Stomach smooth muscle (tissue), 2 donors: Measurements from ENCODE around the gene ADARB1.

ENCODE experiments used
- H3K27ac ChIP-seq: one replicate; pipeline ENCODE4 v1.7.0; 2013; ENCODE audit warnings: mild to moderate bottlenecking, low read length, inconsistent platforms
- H3K27me3 ChIP-seq, 2 donors: one replicate each; pipeline ENCODE4 v1.7.0; 2013; ENCODE audit warnings: low read length in 2 of 2; ENCODE audit not compliant: insufficient read depth in 2 of 2, control insufficient read depth in 1 of 2
- H3K36me3 ChIP-seq, 2 donors: one replicate each; pipeline ENCODE4 v1.7.0; 2013; ENCODE audit warnings: low read length in 2 of 2; ENCODE audit not compliant: control insufficient read depth in 2 of 2, insufficient read depth in 2 of 2
- H3K4me1 ChIP-seq: one replicate; pipeline ENCODE4 v1.7.0; 2013; ENCODE audit warnings: low read length; ENCODE audit not compliant: control insufficient read depth, insufficient read depth
- H3K4me3 ChIP-seq, 2 donors: one replicate each; pipeline ENCODE4 v1.7.0; 2013; ENCODE audit warnings: low read length in 2 of 2
- H3K9ac ChIP-seq, 2 donors: one replicate each; pipeline ENCODE4 v1.7.0; 2013; ENCODE audit warnings: low read length in 2 of 2, mild to moderate bottlenecking in 1 of 2
- H3K9me3 ChIP-seq, 2 donors: one replicate each; pipeline ENCODE4 v1.7.0; 2013; ENCODE audit warnings: low read length in 2 of 2; ENCODE audit not compliant: control insufficient read depth in 2 of 2
- donor health status: healthy.
- donor health status: Pancreatic carcinoma.

ADARB1 gene

DNA sequence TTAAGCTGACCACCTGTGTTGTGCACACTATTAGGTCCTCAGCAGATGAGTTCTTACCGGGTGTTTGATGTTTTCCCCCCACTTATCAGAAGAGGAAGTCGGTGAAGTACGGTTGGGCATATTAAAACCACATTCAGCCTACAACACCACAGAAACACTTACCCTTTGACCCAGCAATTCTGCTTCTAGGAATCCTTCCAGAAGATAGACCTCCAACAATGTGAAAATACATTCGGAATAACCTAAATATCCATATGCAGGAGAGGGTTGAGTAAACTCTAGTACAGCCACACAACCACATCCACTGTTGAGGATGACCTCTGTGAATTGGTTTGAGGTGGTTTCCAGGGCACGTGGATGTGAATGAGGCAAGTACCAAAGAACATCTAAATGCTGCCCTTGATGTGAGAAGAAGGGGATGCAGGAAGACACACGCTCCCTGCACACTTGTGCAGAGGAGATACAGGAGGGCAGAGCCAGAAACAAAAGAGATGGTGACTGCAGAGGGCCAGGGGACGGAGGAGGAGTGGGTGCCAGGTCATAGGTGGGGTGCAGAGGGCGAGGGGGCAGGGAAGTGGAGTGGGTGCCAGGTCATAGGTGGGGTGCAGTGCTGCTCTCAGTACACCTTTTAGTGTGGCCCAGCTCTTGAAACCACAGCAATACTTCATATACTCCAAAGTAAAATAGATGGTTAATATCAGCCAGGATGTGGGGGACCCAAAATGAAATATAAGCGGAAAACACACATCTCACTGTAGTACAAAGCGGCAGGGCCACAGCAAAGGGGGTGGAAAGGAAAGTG lies 12.8 kb downstream of the ADARB1 start:
- no peak overlapping the region for H3K27ac ChIP-seq
- no peaks in the 10 kb centered on the region for H3K9me3 ChIP-seq
- peaks cover 44% of the 10 kb centered on the region for H3K4me1 ChIP-seq
- H3K4me3 ChIP-seq = no peak overlapping the region
- H3K27me3 ChIP-seq = no peaks in the 10 kb centered on the region
- H3K36me3 ChIP-seq = peaks cover 0 to 2% of the 10 kb centered on the region in 2 donors
- no peak overlapping the region for H3K9ac ChIP-seq

DNA sequence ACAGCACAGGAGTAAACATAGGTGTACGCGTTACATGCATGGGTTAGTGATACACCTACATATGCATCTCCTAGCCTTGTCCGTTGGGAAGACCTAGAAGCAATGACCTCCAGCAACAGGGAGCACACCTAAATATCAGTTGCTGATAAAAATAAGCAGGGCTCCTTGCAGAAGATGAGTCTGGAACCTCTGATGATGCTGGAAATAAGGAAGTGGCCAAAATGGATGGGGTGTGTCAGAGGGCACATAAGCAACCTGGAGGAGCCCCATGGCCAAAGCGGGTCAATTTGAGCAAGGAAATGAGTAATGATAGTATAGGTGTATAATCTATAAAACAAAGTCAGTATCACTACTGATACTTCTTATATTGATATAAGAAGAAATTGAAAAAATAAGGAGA lies 13.7 kb downstream of the ADARB1 start:
- peaks cover 44% of the 10 kb centered on the region for H3K4me1 ChIP-seq
- H3K9ac ChIP-seq = no peak overlapping the region
- no peaks in the 10 kb centered on the region for H3K9me3 ChIP-seq
- H3K27me3 ChIP-seq = no peaks in the 10 kb centered on the region
- H3K4me3 ChIP-seq = no peak overlapping the region
- H3K36me3 ChIP-seq = peaks cover 0 to 2% of the 10 kb centered on the region in 2 donors
- no peak overlapping the region for H3K27ac ChIP-seq

- Histone ChIP-seq H3K27ac (no peak overlapping the region), H3K27me3 (no peaks in the 10 kb centered on the region), H3K9ac (no peak overlapping the region), H3K4me1 (peaks cover 49% of the 10 kb centered on the region), H3K9me3 (no peaks in the 10 kb centered on the region), H3K4me3 (no peak overlapping the region), H3K36me3 (peaks cover 0 to 2% of the 10 kb centered on the region in 2 donors)
Observed at GRCh38 chr21:45088729-45089128, 14.3 kb downstream of the ADARB1 start.

- H3K27ac ChIP-seq = no peak overlapping the region
- peaks cover 0 to 2% of the 10 kb centered on the region in 2 donors for H3K36me3 ChIP-seq
- peaks cover 43% of the 10 kb centered on the region for H3K4me1 ChIP-seq
- H3K4me3 ChIP-seq = no peak overlapping the region
- H3K9me3 ChIP-seq = no peaks in the 10 kb centered on the region
- H3K9ac ChIP-seq = no peak overlapping the region
- no peaks in the 10 kb centered on the region for H3K27me3 ChIP-seq
Observed at GRCh38 chr21:45089964-45090363, 15.6 kb downstream of the ADARB1 start.

DNA sequence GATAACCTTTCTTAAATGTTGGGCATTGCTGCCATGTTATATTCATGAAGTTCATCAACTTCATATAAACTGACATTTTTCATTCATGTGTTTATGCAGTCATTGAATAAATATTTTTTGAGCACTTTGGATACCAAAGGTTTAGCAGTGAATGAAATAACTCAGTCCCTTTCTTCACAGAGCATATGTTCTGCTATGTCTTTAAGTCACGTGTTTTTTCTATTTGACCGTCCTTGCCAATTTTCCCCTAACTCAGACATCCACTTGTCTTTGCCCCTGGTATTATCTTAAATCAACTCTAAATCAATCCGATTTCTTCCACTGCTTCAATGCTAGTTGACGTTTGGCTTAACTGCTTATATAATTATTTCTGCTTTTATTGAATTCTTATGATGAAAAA lies 16.6 kb downstream of the ADARB1 start:
- Histone ChIP-seq H3K4me1 (peaks cover 43% of the 10 kb centered on the region), H3K27ac (no peak overlapping the region), H3K9ac (no peak overlapping the region), H3K36me3 (peaks cover 0 to 2% of the 10 kb centered on the region in 2 donors), H3K9me3 (no peaks in the 10 kb centered on the region), H3K4me3 (no peak overlapping the region), H3K27me3 (no peaks in the 10 kb centered on the region)

DNA sequence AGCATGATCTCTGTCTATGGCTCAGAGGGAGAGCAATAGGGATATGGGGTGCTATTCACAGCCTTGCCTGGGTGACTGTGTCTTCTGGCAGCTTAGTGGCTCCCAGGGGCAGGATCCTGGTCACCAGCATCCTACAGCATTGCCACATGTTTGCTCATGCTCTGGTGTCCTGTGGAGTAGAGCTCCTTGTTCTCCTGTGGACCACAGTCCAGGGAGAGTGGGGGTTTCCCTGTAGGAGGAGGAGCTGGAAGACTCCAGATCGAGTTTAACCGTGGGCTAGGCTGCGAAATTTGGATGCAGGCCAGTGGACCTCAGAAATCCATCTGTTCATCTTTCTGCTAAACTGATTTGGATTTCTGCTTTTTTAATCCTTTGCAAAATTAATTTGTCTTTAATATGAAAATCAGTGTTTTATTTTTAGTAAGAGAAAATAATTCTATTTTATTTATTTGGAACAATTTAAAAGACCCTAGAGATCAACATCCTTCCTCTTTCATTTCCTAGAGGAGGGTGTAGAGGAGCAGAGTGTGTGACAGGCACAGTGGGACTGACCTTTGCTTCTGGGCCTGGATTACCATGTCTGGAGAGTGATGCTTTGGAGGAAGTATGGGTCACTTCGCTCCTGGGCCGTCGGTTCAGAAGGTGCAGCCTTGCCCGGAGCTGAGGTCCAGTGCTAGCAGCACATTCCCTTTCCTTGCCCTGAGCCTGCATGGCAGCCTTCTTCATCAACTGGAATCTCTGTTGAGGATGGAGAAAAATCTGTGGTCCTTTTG lies 17.4 kb downstream of the ADARB1 start:
- H3K4me3 ChIP-seq = no peak overlapping the region
- no peaks in the 10 kb centered on the region for H3K9me3 ChIP-seq
- H3K36me3 ChIP-seq = peaks cover 0 to 2% of the 10 kb centered on the region in 2 donors
- peaks cover 44% of the 10 kb centered on the region for H3K4me1 ChIP-seq
- H3K27ac ChIP-seq = no peak overlapping the region
- peak overlapping the region in 1 of 2 donors; percentile 36 for H3K9ac ChIP-seq
- no peaks in the 10 kb centered on the region for H3K27me3 ChIP-seq

- no peaks in the 10 kb centered on the region for H3K27me3 ChIP-seq
- no peaks in the 10 kb centered on the region for H3K36me3 ChIP-seq
- H3K4me1 ChIP-seq = peaks cover 44% of the 10 kb centered on the region
- H3K27ac ChIP-seq = peak overlapping the region; percentile 41
- no peaks in the 10 kb centered on the region for H3K9me3 ChIP-seq
- H3K9ac ChIP-seq = no peak overlapping the region
- H3K4me3 ChIP-seq = peak overlapping the region in 1 of 2 donors; percentile 15
Observed at GRCh38 chr21:45093035-45093532, 18.7 kb downstream of the ADARB1 start.

DNA sequence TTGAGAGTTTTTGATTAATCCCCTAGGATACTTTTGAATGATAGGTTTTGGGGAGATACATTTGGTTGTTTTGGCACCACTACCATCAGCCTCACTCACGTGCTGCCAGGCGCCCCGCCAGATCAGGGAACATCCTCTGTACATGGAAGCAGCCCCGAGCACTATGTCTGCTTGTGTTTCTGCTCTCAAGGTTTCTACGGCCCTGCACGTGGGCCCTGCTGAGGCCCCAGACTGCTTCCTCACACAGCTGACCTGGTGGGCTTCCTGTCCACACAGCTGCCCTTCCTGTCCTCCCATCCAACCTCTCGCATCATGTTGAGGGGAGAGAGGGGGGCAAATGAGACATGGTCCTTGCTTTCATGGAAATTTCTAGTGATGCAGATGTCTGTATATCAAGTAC lies 20.0 kb downstream of the ADARB1 start:
- Histone ChIP-seq H3K27me3 (no peaks in the 10 kb centered on the region), H3K4me3 (no peak overlapping the region), H3K36me3 (no peaks in the 10 kb centered on the region), H3K9me3 (no peaks in the 10 kb centered on the region), H3K27ac (no peak overlapping the region), H3K4me1 (peaks cover 48% of the 10 kb centered on the region), H3K9ac (no peak overlapping the region)

GRCh38 chr21:45095505-45095904 lies 21.1 kb downstream of the ADARB1 start:
- H3K36me3 ChIP-seq = no peaks in the 10 kb centered on the region
- H3K9me3 ChIP-seq = no peaks in the 10 kb centered on the region
- no peak overlapping the region for H3K4me3 ChIP-seq
- H3K27me3 ChIP-seq = no peaks in the 10 kb centered on the region
- H3K27ac ChIP-seq = no peak overlapping the region
- peaks cover 55% of the 10 kb centered on the region for H3K4me1 ChIP-seq
- no peak overlapping the region for H3K9ac ChIP-seq

- Histone ChIP-seq H3K4me3 (no peak overlapping the region), H3K36me3 (no peaks in the 10 kb centered on the region), H3K27ac (no peak overlapping the region), H3K9me3 (no peaks in the 10 kb centered on the region), H3K9ac (no peak overlapping the region), H3K4me1 (peaks cover 56% of the 10 kb centered on the region), H3K27me3 (no peaks in the 10 kb centered on the region)
Observed at GRCh38 chr21:45096217-45096616, 21.8 kb downstream of the ADARB1 start.
